K562 (cell line): ENCODE results near the gene VSIG10. TPM values are rescaled to one million over a fixed set of nuclear protein-coding genes. Genes with fewer than 3 reads are reported as not detected.

Experiments used
- BRF1 ChIP-seq: IDR thresholded peaks from 3 replicates; pipeline ENCODE4 v1.6.1; 2011; ENCODE audit warnings: borderline replicate concordance, mild to moderate bottlenecking; ENCODE audit not compliant: insufficient read length; ENCODE audit errors: extremely low read depth
- E2F6 ChIP-seq, 2 experiments: IDR thresholded peaks; 2 replicates each; pipeline ENCODE4 v1.6.1; 2011; ENCODE audit warnings: borderline replicate concordance in 1 of 2, control low read depth in 1 of 2, low read depth in 1 of 2, low read length in 1 of 2, mild to moderate bottlenecking in 1 of 2, mixed read lengths in 1 of 2, moderate library complexity in 1 of 2; ENCODE audit not compliant: insufficient read depth in 1 of 2, insufficient read length in 1 of 2, poor library complexity in 1 of 2, severe bottlenecking in 1 of 2; ENCODE audit errors: extremely low read depth in 1 of 2
- FUS ChIP-seq: fragments of 200-400 bp; formaldehyde crosslinking; optimal IDR thresholded peaks from 2 replicates; pipeline ENCODE3; 2017; ENCODE audit warnings: low read depth, low read length
- GTF2E2 ChIP-seq: fragments of 200-800 bp; sonication (Bioruptor generic); IDR thresholded peaks from 2 replicates; pipeline ENCODE4 v1.6.1; 2016; ENCODE audit warnings: missing genetic modification characterization, missing compliant biosample characterization
- KDM5B ChIP-seq: fragments of 200-600 bp; sonication (generic); IDR thresholded peaks from 2 replicates; pipeline ENCODE4 v1.6.1; 2012; ENCODE audit warnings: low read depth, mild to moderate bottlenecking, moderate library complexity, low read length, control low read depth, inconsistent platforms; ENCODE audit not compliant: insufficient replicate concordance
- KLF10 ChIP-seq: fragments of 250-450 bp; sonication (Bioruptor Pico); IDR thresholded peaks from 2 replicates; pipeline ENCODE4 v1.6.1; 2021; ENCODE audit warnings: matching md5 sums
- POLR2A ChIP-seq: fragments of 450-650 bp; conservative IDR thresholded peaks from 2 replicates; pipeline ENCODE4 v1.6.1; 2016
- TRIM24 ChIP-seq, 2 experiments: fragments of 450-650 bp; IDR thresholded peaks; 2 replicates each; pipeline ENCODE4 v1.6.1; 2016
- ZNF121 ChIP-seq: sonication (generic); formaldehyde crosslinking; conservative IDR thresholded peaks from 2 replicates; pipeline ENCODE4 v1.8.0; 2022; ENCODE audit warnings: missing genetic modification reagents
- ZNF395 ChIP-seq: fragments of 200-800 bp; sonication (Bioruptor generic); IDR thresholded peaks from 2 replicates; pipeline ENCODE4 v1.6.1; 2017; ENCODE audit warnings: missing genetic modification characterization, missing compliant biosample characterization
- ZNF444 ChIP-seq: fragments of 250-450 bp; sonication (Bioruptor Pico); IDR thresholded peaks from 2 replicates; pipeline ENCODE4 v1.4.0; 2020; ENCODE audit warnings: mild to moderate bottlenecking, moderate library complexity
- polyA plus RNA-seq, 8 experiments: library from polyadenylated mRNA; depleted of rRNA in 4 of 8; stranded (reverse) in 5 of 8; unstranded in 3 of 8; fragments of >200 nt; fragmentation: Nextera tagmentation in 2 of 8; fragmentation: Illumina TruSeq in 1 of 8; extraction: Ambion mirVana in 2 of 8; extraction: Trizol in 1 of 8; gene quantifications; 2 replicates each; pipeline versions ENCODE4 v1.2.1 to v1.2.3, GENCODE V29; 2011 to 2014; ENCODE audit warnings: inconsistent platforms in 1 of 8, missing spikeins in 1 of 8
- total RNA-seq, 7 experiments: library from RNA; depleted of rRNA in 6 of 7; stranded (reverse); fragments of >200 nt in 6 of 7; fragmentation: Illumina TruSeq in 2 of 7; extraction: Trizol in 2 of 7; gene quantifications; 2 replicates each; pipeline versions ENCODE4 v1.2.1 to v1.2.3, GENCODE V29; 2011 to 2021; ENCODE audit warnings: low replicate concordance in 1 of 7

The VSIG10 gene
- total and polyA plus RNA-seq, 9 of the 15 experiments (the other 6 are each of a cell fraction or from before 2014, with no cell fraction given) = 4.1 to 8.8 (median 4.7) TPM

GRCh38 chr12:118063576-118064391 is 40.0 kb downstream of the VSIG10 start (continued):
- no peak for TF ChIP-seq E2F6 (IDR thresholded peaks at IDR 0.05; ENCODE audit: borderline replicate concordance in 1 of 2, extremely low read depth in 1 of 2, insufficient read depth in 1 of 2, insufficient read length in 1 of 2, low read depth in 1 of 2, low read length in 1 of 2, poor library complexity in 1 of 2, severe bottlenecking in 1 of 2)
- TF ChIP-seq KDM5B = no peak
- no peak for TF ChIP-seq FUS
- no peak for TF ChIP-seq ZNF444 (CRISPR knock-in tag)
- TF ChIP-seq ZNF121 = no peak
- peak; percentile 6; the same call in 1 of the 2 replicates for TF ChIP-seq GTF2E2 (tag)
- no peak for TF ChIP-seq POLR2A
- no peak for TF ChIP-seq ZNF395 (CRISPR knock-in tag)
- TF ChIP-seq KLF10 = no peak
- no peak for TF ChIP-seq BRF1
- TF ChIP-seq TRIM24 (IDR thresholded peaks at IDR 0.05) = peak; percentile 39 to 50; a peak in 2 of 4 replicates
